Neuronal stem cell (in vitro differentiated cells): ENCODE results near the gene RNF10.
"Not testable (repeated sequence)": the region's sequence is repeated elsewhere in the genome, so short reads cannot be mapped to it uniquely, and the experiment has no call there.

Source experiments
- DNase-seq: peaks from one replicate; pipeline ENCODE4 v3.0.0-alpha.2; 2013; ENCODE audit warnings: low spot score
- H2AFZ ChIP-seq: one replicate; pipeline ENCODE4 v1.6.1; 2013; ENCODE audit warnings: mild to moderate bottlenecking, low read length, inconsistent platforms
- H2AK5ac ChIP-seq: 2 replicates; pipeline ENCODE4 v1.6.1; 2013; ENCODE audit warnings: low read depth, mild to moderate bottlenecking, inconsistent platforms, low read length, moderate library complexity, mixed read lengths
- H2BK120ac ChIP-seq: 2 replicates; pipeline ENCODE4 v1.6.1; 2013; ENCODE audit warnings: low read depth, mild to moderate bottlenecking, inconsistent platforms, low read length, moderate library complexity, mixed read lengths
- H2BK12ac ChIP-seq: one replicate; pipeline ENCODE4 v1.6.1; 2013; ENCODE audit warnings: low read length, inconsistent platforms
- H2BK15ac ChIP-seq: 2 replicates; pipeline ENCODE4 v1.6.1; 2013; ENCODE audit warnings: mild to moderate bottlenecking, low read length, inconsistent platforms, mixed read lengths
- H2BK5ac ChIP-seq: one replicate; pipeline ENCODE4 v1.6.1; 2013; ENCODE audit warnings: inconsistent platforms, mild to moderate bottlenecking, low read length, moderate library complexity
- H3K14ac ChIP-seq: one replicate; pipeline ENCODE4 v1.6.1; 2013; ENCODE audit warnings: low read length, inconsistent platforms
- H3K18ac ChIP-seq: 2 replicates; pipeline ENCODE4 v1.6.1; 2013; ENCODE audit warnings: low read length, inconsistent platforms
- H3K23ac ChIP-seq: 2 replicates; pipeline ENCODE4 v1.6.1; 2013; ENCODE audit warnings: low read depth, mild to moderate bottlenecking, mixed read lengths, low read length, inconsistent platforms; ENCODE audit not compliant: poor library complexity
- H3K27ac ChIP-seq: replicated peaks from 3 replicates; pipeline ENCODE4 v1.5.1; 2013; ENCODE audit warnings: low read length, inconsistent platforms
- H3K27me3 ChIP-seq, 3 experiments: 2 replicates each; pipeline ENCODE4 v1.6.1; 2013; ENCODE audit warnings: low read length in 3 of 3, mild to moderate bottlenecking in 2 of 3, inconsistent platforms in 1 of 3, low read depth in 1 of 3, mixed read lengths in 1 of 3, moderate library complexity in 1 of 3; ENCODE audit not compliant: control insufficient read depth in 3 of 3, insufficient read depth in 3 of 3
- H3K36me3 ChIP-seq, 2 donors: replicated peaks in 1 of 2; 2 replicates each; pipeline ENCODE4 v1.6.1; 2013; ENCODE audit warnings: low read length in 2 of 2; ENCODE audit not compliant: control insufficient read depth in 2 of 2, insufficient read depth in 2 of 2
- H3K4ac ChIP-seq: 2 replicates; pipeline ENCODE4 v1.6.1; 2013; ENCODE audit warnings: inconsistent platforms, mild to moderate bottlenecking, low read length, moderate library complexity
- H3K4me1 ChIP-seq, 2 donors: 1 replicate in 1 of 2; 2 replicates in 1 of 2; pipeline ENCODE4 v1.6.1; 2013; ENCODE audit warnings: low read length in 2 of 2, low read depth in 1 of 2; ENCODE audit not compliant: control insufficient read depth in 2 of 2, insufficient read depth in 1 of 2
- H3K4me2 ChIP-seq: one replicate; pipeline ENCODE4 v1.6.1; 2013; ENCODE audit warnings: mild to moderate bottlenecking, low read length, inconsistent platforms; ENCODE audit not compliant: insufficient read depth, poor library complexity, severe bottlenecking
- H3K4me3 ChIP-seq, 2 donors: 2 replicates each; pipeline ENCODE4 v1.5.1; 2013; ENCODE audit warnings: low read length in 2 of 2, mild to moderate bottlenecking in 2 of 2, inconsistent platforms in 1 of 2, moderate library complexity in 1 of 2
- H3K79me1 ChIP-seq: one replicate; pipeline ENCODE4 v1.6.1; 2013; ENCODE audit warnings: low read depth, mild to moderate bottlenecking, inconsistent platforms, low read length, moderate library complexity
- H3K9ac ChIP-seq: one replicate; pipeline ENCODE4 v1.6.1; 2013; ENCODE audit warnings: mild to moderate bottlenecking, low read depth, low read length, inconsistent platforms; ENCODE audit not compliant: poor library complexity
- H3K9me3 ChIP-seq, 2 donors: replicated peaks in 1 of 2; 2 replicates each; pipeline versions ENCODE3 to v1.6.1; 2013; ENCODE audit warnings: low read length in 2 of 2, mild to moderate bottlenecking in 2 of 2, inconsistent platforms in 1 of 2, low read depth in 1 of 2, mixed read lengths in 1 of 2, moderate library complexity in 1 of 2; ENCODE audit not compliant: control insufficient read depth in 2 of 2, insufficient read depth in 1 of 2
- H4K8ac ChIP-seq: one replicate; pipeline ENCODE4 v1.6.1; 2013; ENCODE audit warnings: low read depth, mild to moderate bottlenecking, inconsistent platforms, low read length, moderate library complexity
- H4K91ac ChIP-seq: one replicate; pipeline ENCODE4 v1.6.1; 2013; ENCODE audit warnings: low read length, low read depth, mild to moderate bottlenecking, inconsistent platforms; ENCODE audit not compliant: poor library complexity
- WGBS, 2 donors: extraction: QIAGEN DNeasy Blood & Tissue Kit; methylation state at CpG; one replicate each; pipeline ENCODE4 v1.1.7; 2013; ENCODE audit warnings: missing lambda C conversion rate in 2 of 2, mixed read lengths in 1 of 2; ENCODE audit not compliant: insufficient read length in 2 of 2, insufficient replicate concordance in 1 of 2; ENCODE audit errors: extremely low coverage in 2 of 2; 5-methylcytosine and 5-hydroxymethylcytosine counted together

Gene RNF10

DNA sequence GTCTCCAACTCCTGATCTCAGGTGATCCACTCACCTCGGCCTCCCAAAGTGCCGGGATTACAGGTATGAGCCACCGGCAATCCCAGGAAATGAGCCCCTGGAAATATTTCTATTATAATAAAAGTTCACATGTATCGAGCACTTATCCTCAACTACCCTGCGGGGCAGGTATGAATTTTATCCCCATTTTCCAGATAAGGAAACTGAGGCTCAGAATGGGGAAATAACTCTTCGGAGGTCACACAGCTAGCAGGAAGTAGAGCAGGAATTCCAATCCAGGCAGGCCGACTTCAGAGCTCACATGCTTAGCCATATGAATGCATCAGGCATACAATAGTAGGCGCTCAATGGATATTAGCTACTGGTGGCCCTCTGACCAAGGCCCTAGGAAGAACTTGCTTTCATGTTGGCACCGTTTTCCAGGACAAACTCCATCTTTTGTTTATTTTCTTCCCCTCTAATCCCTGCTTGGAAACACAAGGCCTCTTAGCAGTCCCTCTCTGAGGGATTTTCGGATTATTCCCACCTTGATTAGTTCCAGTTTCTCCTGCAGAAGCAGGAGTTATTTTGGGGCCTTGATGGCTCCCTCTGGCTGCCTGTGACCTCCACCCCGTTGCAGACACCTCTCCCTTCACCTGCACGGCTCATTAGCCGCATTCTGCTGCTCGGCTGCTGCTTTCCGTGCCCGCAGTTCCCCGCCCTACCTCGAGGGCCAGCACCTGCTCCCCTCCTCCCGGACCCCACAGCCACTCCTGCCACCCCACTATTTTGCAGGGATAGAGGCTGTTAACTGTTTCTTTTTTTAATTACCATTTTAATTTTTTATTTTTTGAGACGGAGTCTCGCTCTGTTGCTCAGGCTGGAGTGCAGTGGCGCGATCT, 65.8 kb downstream of the RNF10 start:
- H3K14ac ChIP-seq: no peak overlapping the region
- H3K4me2 ChIP-seq: no peak overlapping the region
- no peak overlapping the region for H4K8ac ChIP-seq
- H3K36me3 ChIP-seq: no peaks in the 10 kb centered on the region
- WGBS, 2 donors: no CpG with 5 or more reads among the region's 23 CpGs
- H3K9me3 ChIP-seq: no peaks in the 10 kb centered on the region
- H3K4me1 ChIP-seq: peaks cover 2 to 13% of the 10 kb centered on the region in 2 donors
- no peak overlapping the region for H2BK120ac ChIP-seq
- H3K18ac ChIP-seq: no peak overlapping the region
- no peak for DNase-seq
- no peaks in the 10 kb centered on the region for H3K79me1 ChIP-seq
- H3K4me3 ChIP-seq: no peak overlapping the region
- no peak overlapping the region for H2AK5ac ChIP-seq
- H2BK15ac ChIP-seq: no peak overlapping the region
- H3K9ac ChIP-seq: no peak overlapping the region
- no peak overlapping the region for H2BK12ac ChIP-seq
- no peak overlapping the region for H3K4ac ChIP-seq
- no peak overlapping the region for H4K91ac ChIP-seq
- no peak overlapping the region for H2AFZ ChIP-seq
- H3K27ac ChIP-seq: no peak overlapping the region
- no peak overlapping the region for H3K23ac ChIP-seq
- H3K27me3 ChIP-seq: peaks cover 0 to 30% (median 0%) of the 10 kb centered on the region in 3 experiments
- no peak overlapping the region for H2BK5ac ChIP-seq

DNA sequence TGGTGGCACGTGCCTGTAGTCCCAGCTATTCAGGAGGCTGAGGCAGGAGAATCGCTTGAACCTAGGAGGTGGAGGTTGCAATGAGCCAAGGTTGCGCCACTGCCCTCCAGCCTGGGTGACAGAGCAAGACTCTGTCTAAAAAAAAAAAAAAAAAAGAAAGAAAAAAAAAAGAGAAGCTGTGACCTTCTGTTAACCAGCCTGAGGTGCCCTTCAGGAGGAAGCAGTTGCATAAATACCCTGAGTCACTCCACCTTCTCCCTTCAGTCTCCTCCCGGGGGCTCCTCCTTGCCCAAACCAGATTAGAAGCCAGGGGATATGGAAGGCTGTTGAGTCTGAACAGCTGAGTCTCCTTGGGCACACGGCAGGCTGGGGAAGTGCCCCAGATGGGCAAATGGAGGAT, 68.3 kb downstream of the RNF10 start:
- not testable (repeated sequence) for H3K4me3 ChIP-seq, H2BK12ac ChIP-seq, H3K79me1 ChIP-seq, DNase-seq, H3K9me3 ChIP-seq, H3K36me3 ChIP-seq, H2BK5ac ChIP-seq, H3K27ac ChIP-seq, H3K9ac ChIP-seq, H3K18ac ChIP-seq, H3K14ac ChIP-seq, H3K23ac ChIP-seq, H3K4ac ChIP-seq, H4K91ac ChIP-seq, H3K4me2 ChIP-seq, H4K8ac ChIP-seq, H2AFZ ChIP-seq, H2BK120ac ChIP-seq, H2AK5ac ChIP-seq, H2BK15ac ChIP-seq
- peaks cover 0 to 29% (median 0%) of the 10 kb centered on the region in 3 experiments for H3K27me3 ChIP-seq
- peaks cover 2 to 13% of the 10 kb centered on the region in 2 donors for H3K4me1 ChIP-seq
- WGBS, 2 donors: no CpG with 5 or more reads among the region's 5 CpGs

DNA sequence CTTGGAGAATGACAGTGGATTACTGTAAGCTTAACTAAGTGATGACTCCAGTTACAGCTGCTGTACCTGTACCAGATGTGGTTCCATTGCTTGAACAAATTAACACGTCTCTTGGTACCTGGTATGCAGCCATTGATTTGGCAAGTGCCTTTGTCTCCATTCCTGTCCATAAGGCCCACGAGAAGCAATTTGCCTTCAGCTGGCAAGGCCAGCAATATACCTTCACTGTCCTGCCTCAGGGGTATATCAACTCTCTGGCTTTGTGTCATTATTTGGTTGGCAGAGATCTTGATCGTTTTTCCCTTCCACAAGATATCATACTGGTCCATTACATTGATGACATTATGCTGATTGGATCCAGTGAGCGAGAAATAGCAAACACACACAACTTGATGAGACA, 76.4 kb downstream of the RNF10 start:
- no peak overlapping the region for H3K4me3 ChIP-seq
- DNase-seq: no peak
- no CpG with 5 or more reads among the region's 4 CpGs for WGBS, 2 donors

DNA sequence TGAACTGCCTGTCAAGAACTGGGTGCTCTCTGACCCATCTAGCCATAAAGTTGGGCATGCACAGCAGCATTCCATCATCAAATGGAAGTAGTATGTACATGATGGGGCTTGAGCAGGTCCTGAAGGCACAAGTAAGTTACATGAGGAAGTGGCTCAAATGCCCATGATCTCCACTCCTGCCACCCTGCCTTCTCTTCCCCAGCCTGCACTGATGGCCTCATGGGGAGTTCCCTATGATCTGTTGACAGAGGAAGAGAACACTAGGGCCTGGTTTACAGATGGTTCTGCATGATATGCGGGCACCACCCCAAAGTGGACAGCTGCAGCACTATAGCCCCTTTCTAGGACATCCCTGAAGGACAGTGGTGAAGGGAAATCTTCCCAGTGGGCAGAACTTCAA, 77.4 kb downstream of the RNF10 start:
- not testable (repeated sequence) for H2AK5ac ChIP-seq, H3K4ac ChIP-seq, DNase-seq, H3K4me2 ChIP-seq, H3K27ac ChIP-seq, H3K9ac ChIP-seq, H3K18ac ChIP-seq, H4K8ac ChIP-seq, H3K9me3 ChIP-seq, H2BK5ac ChIP-seq, H4K91ac ChIP-seq, H3K23ac ChIP-seq, H3K4me1 ChIP-seq, H3K14ac ChIP-seq, H3K36me3 ChIP-seq, H2BK120ac ChIP-seq, H2AFZ ChIP-seq, H3K4me3 ChIP-seq, H2BK12ac ChIP-seq, H2BK15ac ChIP-seq, H3K79me1 ChIP-seq
- H3K27me3 ChIP-seq: peaks cover 0 to 25% (median 0%) of the 10 kb centered on the region in 3 experiments
- no CpG with 5 or more reads among the region's 1 CpG for WGBS, 2 donors

More for the DNA sequence above, 76.4 kb downstream of the RNF10 start:
- H3K36me3 ChIP-seq: no peaks in the 10 kb centered on the region
- H3K27ac ChIP-seq: no peak overlapping the region
- no peaks in the 10 kb centered on the region for H3K4me1 ChIP-seq
- H3K14ac ChIP-seq: no peak overlapping the region
- no peaks in the 10 kb centered on the region for H3K9me3 ChIP-seq
- no peak overlapping the region for H3K23ac ChIP-seq
- peaks cover 0 to 27% (median 0%) of the 10 kb centered on the region in 3 experiments for H3K27me3 ChIP-seq
- H4K91ac ChIP-seq: no peak overlapping the region
- H3K18ac ChIP-seq: no peak overlapping the region
- no peak overlapping the region for H4K8ac ChIP-seq
- H2BK5ac ChIP-seq: no peak overlapping the region
- no peak overlapping the region for H2BK12ac ChIP-seq
- no peaks in the 10 kb centered on the region for H3K79me1 ChIP-seq
- H2BK15ac ChIP-seq: no peak overlapping the region
- no peak overlapping the region for H3K4me2 ChIP-seq
- no peak overlapping the region for H3K4ac ChIP-seq
- H2BK120ac ChIP-seq: no peak overlapping the region
- H2AFZ ChIP-seq: no peak overlapping the region
- H2AK5ac ChIP-seq: no peak overlapping the region
- H3K9ac ChIP-seq: no peak overlapping the region
